Right lobe of liver (tissue), 6 donors: ENCODE measurements around the gene HLA-DQA1. TPM values are rescaled to one million over a fixed set of nuclear protein-coding genes. Genes with fewer than 3 reads are reported as not detected.

Experiments
- ATAC-seq, 4 donors: fragments of 200-7000 bp; cut with Tn5 transposase; one replicate each; pipeline ENCODE4 v1.9.1; 2020; ENCODE audit warnings: mild to moderate bottlenecking in 4 of 4, moderate library complexity in 4 of 4
- DNase-seq, 3 donors: peaks; one replicate each; pipeline ENCODE4 v3.0.0-alpha.2; 2020
- H3K27ac ChIP-seq, 3 donors: fragments of 200-600 bp; one replicate each; pipeline ENCODE4 v1.8.0; 2022
- H3K27me3 ChIP-seq, 2 donors: fragments of 200-600 bp; one replicate each; pipeline ENCODE4 v1.8.0; 2022
- H3K36me3 ChIP-seq, 4 donors: fragments of 200-600 bp; sonication (generic) in 1 of 4; one replicate each; pipeline versions ENCODE4 v1.5.1 to v1.8.0; 2017 to 2022; ENCODE audit warnings: control low read depth in 1 of 4
- H3K4me1 ChIP-seq, 4 donors: fragments of 200-600 bp; sonication (generic) in 1 of 4; one replicate each; pipeline versions ENCODE4 v1.5.1 to v1.8.0; 2017 to 2022; ENCODE audit warnings: control low read depth in 1 of 4
- H3K4me3 ChIP-seq, 3 donors: fragments of 200-600 bp; one replicate each; pipeline ENCODE4 v1.8.0; 2022
- H3K9me3 ChIP-seq, 4 donors: fragments of 200-600 bp; sonication (generic) in 1 of 4; one replicate each; pipeline versions ENCODE4 v1.5.1 to v1.8.0; 2017 to 2022; ENCODE audit warnings: control low read depth in 1 of 4
- POLR2A ChIP-seq: fragments of 450-650 bp; IDR thresholded peaks from one replicate; pipeline ENCODE4 v1.6.1; 2017; ENCODE audit warnings: antibody characterized with exemption, mild to moderate bottlenecking
- WGBS: methylation state at CpG from one replicate; pipeline ENCODE4 v1.1.6; 2018; ENCODE audit warnings: low coverage, low lambda C conversion rate; ENCODE audit not compliant: insufficient coverage; ENCODE audit errors: missing lambda C conversion rate; 5-methylcytosine and 5-hydroxymethylcytosine counted together
- intact Hi-C, 2 donors: fragments of 100-400 bp; cut with DNase I; formaldehyde crosslinking; loops; one replicate each; pipeline versions ENCODE4 v1.11.2 to v1.14.1; 2022
- total RNA-seq, 6 experiments: library from RNA; depleted of rRNA in 2 of 6; stranded (reverse); fragments of >200 nt in 2 of 6; fragmentation: NEBNext Ultra II Directional in 3 of 6; extraction: Animal tissue kit (Norgen Biotek cat#: 25700) in 3 of 6; gene quantifications; one replicate each; pipeline versions ENCODE4 v1.1.0 to v1.2.4, GENCODE V29; 2016 to 2023
- TF ChIP-seq, protein P1 (sequence below), 4 donors: fragments of 200-600 bp in 3 of 4; fragments of 450-650 bp in 1 of 4; IDR thresholded peaks; one replicate each; pipeline versions ENCODE4 v1.5.1 to v1.8.0; 2016 to 2022; ENCODE audit warnings: antibody characterized with exemption in 4 of 4, mild to moderate bottlenecking in 2 of 4
- donor health status: DM: no; HTN: yes; CAD: no.
- donor health status: DM: no; HTN: no; CAD: no.
- donor health status: DM: no; HTN: no; CAD: no.
- donor health status: DM: no; HTN: yes; CAD: no.
- donor health status: DM: no; HTN: yes; CAD: no.

HLA-DQA1 gene
- total RNA-seq, 6 experiments from 2014 or later, result 0.31 to 15.9 (median 5.4) TPM

GRCh38 chr6:32607263-32607987 lies 29.8 kb upstream of the HLA-DQA1 start:
- WGBS, result 66% methylated on average over 2 of the region's 4 CpGs
- TF ChIP-seq POLR2A, result no peak
- DNase-seq (no peak), ATAC-seq (no peak)
- H3K9me3 ChIP-seq, result no peaks in the 10 kb centered on the region
- H3K27me3 ChIP-seq, result no peaks in the 10 kb centered on the region
- H3K4me1 ChIP-seq, result no peaks in the 10 kb centered on the region
- intact Hi-C loops, result no loop called here
- H3K27ac ChIP-seq, result no peak overlapping the region
- no peaks in the 10 kb centered on the region for H3K36me3 ChIP-seq
- no peak overlapping the region for H3K4me3 ChIP-seq

GRCh38 chr6:32607988-32608298 lies 29.3 kb upstream of the HLA-DQA1 start:
- intact Hi-C loops, result no loop called here
- no peaks in the 10 kb centered on the region for H3K36me3 ChIP-seq
- TF ChIP-seq, protein P1, sequence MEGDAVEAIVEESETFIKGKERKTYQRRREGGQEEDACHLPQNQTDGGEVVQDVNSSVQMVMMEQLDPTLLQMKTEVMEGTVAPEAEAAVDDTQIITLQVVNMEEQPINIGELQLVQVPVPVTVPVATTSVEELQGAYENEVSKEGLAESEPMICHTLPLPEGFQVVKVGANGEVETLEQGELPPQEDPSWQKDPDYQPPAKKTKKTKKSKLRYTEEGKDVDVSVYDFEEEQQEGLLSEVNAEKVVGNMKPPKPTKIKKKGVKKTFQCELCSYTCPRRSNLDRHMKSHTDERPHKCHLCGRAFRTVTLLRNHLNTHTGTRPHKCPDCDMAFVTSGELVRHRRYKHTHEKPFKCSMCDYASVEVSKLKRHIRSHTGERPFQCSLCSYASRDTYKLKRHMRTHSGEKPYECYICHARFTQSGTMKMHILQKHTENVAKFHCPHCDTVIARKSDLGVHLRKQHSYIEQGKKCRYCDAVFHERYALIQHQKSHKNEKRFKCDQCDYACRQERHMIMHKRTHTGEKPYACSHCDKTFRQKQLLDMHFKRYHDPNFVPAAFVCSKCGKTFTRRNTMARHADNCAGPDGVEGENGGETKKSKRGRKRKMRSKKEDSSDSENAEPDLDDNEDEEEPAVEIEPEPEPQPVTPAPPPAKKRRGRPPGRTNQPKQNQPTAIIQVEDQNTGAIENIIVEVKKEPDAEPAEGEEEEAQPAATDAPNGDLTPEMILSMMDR (IDR thresholded peaks at IDR 0.05), result no peak
- TF ChIP-seq POLR2A, result no peak
- DNase-seq (no peak), ATAC-seq (no peak)
- no peak overlapping the region for H3K4me3 ChIP-seq
- 23% methylated on average over 2 of the region's 2 CpGs for WGBS
- H3K9me3 ChIP-seq, result no peaks in the 10 kb centered on the region
- H3K27me3 ChIP-seq, result no peaks in the 10 kb centered on the region
- H3K4me1 ChIP-seq, result no peaks in the 10 kb centered on the region
- H3K27ac ChIP-seq, result no peak overlapping the region

DNA sequence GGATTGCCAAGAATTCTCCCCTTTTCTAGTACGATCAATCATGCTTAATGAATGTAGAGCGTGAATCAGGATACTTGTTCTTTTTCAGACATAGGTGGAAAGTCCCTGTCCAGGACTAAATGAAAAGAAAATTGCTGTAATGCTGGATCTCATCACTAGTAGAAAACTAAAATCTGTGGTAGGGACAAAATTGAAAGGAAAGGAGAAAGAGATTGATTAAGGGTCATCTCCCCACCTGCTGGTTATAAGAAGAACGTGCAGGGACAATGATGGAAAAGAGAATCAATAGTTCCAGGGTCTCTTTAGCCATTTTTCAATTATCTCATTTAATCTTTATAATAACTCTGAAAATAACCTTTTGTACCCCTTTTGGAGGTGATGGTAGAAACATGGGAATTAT lies 28.8 kb upstream of the HLA-DQA1 start:
- no peak for TF ChIP-seq POLR2A
- TF ChIP-seq, protein P1 (IDR thresholded peaks at IDR 0.05), result peak in 1 of 4 donors; percentile 21
- H3K36me3 ChIP-seq, result no peaks in the 10 kb centered on the region
- intact Hi-C loops, result no loop called here
- H3K4me3 ChIP-seq, result no peak overlapping the region
- no peak overlapping the region for H3K27ac ChIP-seq
- no peaks in the 10 kb centered on the region for H3K4me1 ChIP-seq
- no peaks in the 10 kb centered on the region for H3K9me3 ChIP-seq
- H3K27me3 ChIP-seq, result no peaks in the 10 kb centered on the region
- ATAC-seq (no peak), DNase-seq (no peak)
- WGBS, result 22% methylated on average over 3 of the region's 3 CpGs

- no peak for TF ChIP-seq POLR2A
- TF ChIP-seq, protein P1 (IDR thresholded peaks at IDR 0.05), result no peak
- H3K27me3 ChIP-seq, result no peaks in the 10 kb centered on the region
- no peaks in the 10 kb centered on the region for H3K36me3 ChIP-seq
- H3K4me3 ChIP-seq, result no peak overlapping the region
- DNase-seq (no peak), ATAC-seq (no peak)
- peak overlapping the region in 1 of 3 donors; percentile 38 for H3K27ac ChIP-seq
- intact Hi-C loops, result no loop called here
- no peaks in the 10 kb centered on the region for H3K9me3 ChIP-seq
- no peaks in the 10 kb centered on the region for H3K4me1 ChIP-seq
- 37% methylated on average over 2 of the region's 3 CpGs for WGBS
Measured at GRCh38 chr6:32609391-32609730, 27.8 kb upstream of the HLA-DQA1 start.

DNA sequence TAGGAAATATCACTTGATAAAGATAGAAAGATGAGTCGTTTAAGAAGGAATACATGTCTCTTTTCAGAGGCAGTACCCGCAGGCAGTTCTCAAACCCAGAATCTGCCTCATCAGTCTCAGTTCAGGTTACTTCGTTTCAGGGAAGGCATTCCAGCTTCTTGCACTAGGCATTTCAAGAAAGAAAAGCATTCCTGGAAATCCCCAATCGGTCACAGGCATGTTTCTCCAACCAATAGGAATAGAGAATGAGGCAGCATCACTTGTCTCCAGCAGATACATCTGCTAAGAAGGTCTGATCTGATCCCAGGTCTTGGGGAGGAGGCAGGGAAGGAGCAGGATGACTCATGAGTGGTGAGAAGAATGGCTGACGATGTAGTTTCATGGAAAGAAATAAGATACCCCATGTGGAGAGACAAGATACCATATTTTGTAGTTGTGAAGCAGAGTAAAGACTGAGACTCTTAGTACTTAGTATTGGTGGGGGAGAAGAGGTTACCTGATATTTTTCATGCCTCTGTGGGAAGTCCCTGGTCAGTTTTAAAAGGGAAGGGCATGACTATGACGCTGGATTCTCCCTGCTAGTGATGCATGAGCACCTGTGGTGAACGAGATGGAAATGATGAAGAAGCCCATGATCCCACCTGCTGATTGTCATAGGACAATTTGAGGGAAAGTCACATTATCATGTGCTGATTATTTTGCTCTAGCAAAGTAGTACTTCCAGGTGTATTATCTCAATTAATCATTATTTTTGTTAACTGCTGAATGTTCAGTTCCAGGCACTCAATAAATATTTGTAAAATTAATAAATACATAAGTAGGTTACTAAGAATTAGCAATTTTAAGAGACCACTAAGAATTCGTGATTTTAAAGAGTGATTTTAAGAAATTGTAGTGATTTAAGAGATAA lies 27.2 kb upstream of the HLA-DQA1 start:
- peak; percentile 95 to 98 (median 97) for ATAC-seq
- Histone ChIP-seq H3K9me3 (no peaks in the 10 kb centered on the region), H3K4me1 (no peaks in the 10 kb centered on the region), H3K4me3 (no peak overlapping the region), H3K27me3 (no peaks in the 10 kb centered on the region), H3K27ac (peak overlapping the region in 1 of 3 donors; percentile 38), H3K36me3 (no peaks in the 10 kb centered on the region)
- DNase-seq, result no peak
- WGBS, result 14% methylated on average over 8 of the region's 8 CpGs
- TF ChIP-seq, protein P1 (IDR thresholded peaks at IDR 0.05), result no peak
- TF ChIP-seq POLR2A, result no peak
- intact Hi-C loops, result no loop called here
